ENCODE measurements around the gene OPCML.

The OPCML gene

DNA sequence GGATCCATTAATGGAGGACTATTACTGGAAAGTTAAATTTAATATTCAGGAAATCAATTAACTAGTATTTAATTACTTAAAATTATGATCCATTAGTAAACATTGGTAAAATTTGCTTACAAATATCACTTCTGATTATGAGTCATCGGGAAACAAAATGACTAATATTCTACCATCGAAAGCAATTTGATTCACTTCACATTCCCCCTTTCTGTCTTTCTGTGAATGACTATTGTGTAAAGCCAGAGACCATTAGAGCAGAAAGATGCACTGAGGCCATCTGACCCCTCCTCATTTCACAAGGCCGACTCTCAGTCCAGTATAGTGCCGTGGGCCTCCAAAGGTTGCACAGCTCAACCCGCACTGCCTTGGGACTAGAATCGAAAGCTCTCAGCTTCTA, 619.0 kb downstream of the OPCML start:
- TF ChIP-seq, protein P1, sequence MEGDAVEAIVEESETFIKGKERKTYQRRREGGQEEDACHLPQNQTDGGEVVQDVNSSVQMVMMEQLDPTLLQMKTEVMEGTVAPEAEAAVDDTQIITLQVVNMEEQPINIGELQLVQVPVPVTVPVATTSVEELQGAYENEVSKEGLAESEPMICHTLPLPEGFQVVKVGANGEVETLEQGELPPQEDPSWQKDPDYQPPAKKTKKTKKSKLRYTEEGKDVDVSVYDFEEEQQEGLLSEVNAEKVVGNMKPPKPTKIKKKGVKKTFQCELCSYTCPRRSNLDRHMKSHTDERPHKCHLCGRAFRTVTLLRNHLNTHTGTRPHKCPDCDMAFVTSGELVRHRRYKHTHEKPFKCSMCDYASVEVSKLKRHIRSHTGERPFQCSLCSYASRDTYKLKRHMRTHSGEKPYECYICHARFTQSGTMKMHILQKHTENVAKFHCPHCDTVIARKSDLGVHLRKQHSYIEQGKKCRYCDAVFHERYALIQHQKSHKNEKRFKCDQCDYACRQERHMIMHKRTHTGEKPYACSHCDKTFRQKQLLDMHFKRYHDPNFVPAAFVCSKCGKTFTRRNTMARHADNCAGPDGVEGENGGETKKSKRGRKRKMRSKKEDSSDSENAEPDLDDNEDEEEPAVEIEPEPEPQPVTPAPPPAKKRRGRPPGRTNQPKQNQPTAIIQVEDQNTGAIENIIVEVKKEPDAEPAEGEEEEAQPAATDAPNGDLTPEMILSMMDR (IDR thresholded peaks at IDR 0.05; ENCODE audit: borderline replicate concordance, insufficient read depth, low read depth, low read length), result no peak

DNA sequence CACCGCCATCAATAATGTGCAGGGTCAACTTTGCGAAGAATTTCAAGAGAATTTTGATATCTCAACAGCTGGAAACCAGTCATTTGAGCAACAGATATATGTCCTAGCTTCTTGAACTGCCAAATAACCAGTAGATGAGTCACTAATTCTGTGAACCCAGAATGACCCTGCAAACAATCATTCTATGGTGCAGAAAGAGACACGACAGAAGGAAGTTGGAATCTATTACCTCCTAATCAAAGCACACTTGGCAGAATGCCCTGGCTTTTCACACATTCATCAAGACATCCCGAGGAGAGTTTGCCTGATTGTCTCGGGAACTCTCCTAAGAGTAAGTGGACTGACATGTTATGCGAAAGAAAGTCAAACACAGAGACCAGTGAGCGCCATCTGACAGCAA, 621.1 kb downstream of the OPCML start:
- no peak overlapping the region for H3K4me3 ChIP-seq (ENCODE audit: low read depth, low read length)
- TF ChIP-seq, protein P1 (IDR thresholded peaks at IDR 0.05; ENCODE audit: borderline replicate concordance, insufficient read depth, low read depth, low read length), result no peak

More for the DNA sequence above, 619.0 kb downstream of the OPCML start:
- H3K4me3 ChIP-seq (ENCODE audit: low read depth, low read length), result no peak overlapping the region

DNA sequence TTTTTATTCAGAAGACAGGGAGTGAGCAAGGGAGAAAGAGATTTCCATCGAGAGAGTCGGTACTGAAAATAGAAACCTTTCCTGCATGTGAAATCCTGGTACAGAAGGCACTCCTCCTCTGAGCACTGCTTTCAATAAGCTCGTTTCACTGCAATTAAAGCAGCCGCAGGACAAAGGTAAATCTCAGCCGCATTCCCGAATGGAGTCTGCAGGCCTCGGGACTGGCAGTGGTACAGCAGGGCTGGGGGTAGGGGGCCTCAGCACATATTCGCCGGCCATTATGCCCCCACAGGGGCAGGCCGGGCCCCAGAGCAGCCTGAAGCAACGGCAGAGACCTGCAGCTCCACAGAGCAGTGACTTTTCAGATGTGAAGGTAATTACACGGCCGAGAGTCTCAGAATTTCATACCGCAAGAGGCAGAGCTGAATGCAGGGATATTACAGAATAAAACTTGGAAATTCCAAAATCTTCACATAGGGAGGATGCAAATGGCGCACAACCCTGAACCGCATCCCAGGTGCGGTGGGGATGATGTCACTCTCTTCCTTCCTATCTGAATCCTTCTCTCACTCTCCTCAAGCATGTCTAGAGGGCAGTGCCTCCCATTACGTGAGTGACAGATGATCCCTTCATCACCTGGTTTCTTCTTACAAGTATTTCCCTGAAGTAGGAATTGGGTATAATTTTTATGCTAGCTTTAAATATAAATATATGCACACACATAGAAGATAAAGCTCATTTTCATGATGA, 622.1 kb downstream of the OPCML start:
- no peak overlapping the region for H3K4me3 ChIP-seq (ENCODE audit: low read depth, low read length)
- TF ChIP-seq, protein P1 (IDR thresholded peaks at IDR 0.05; ENCODE audit: borderline replicate concordance, insufficient read depth, low read depth, low read length), result no peak

DNA sequence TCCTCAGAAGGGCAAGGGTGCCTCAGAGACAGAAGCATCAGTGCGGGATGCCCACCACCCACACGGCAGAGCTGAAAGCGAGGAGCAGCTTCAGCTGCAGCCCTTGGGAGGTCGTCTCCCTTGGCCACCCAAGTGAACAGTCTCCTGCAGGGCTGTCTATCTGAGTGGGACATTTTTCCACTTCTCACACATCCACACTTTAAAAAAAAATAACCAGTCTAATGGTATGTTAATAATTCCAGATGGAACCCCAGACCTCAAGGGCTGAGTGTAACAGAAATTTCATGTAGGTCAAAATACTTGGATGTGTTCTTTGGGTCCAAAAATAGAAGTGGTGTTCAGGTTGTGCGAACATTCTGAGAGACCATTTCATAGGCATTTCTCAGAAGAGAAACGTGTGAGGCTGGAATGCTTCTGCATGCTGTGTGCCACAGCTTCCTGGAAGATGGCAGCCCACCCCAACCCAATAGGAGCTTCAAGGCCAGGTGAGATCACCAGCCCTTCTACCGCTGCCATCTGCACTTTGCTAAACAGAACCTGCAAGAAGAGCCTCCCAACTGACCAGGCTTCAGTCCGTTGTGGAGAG, 623.2 kb downstream of the OPCML start:
- H3K4me3 ChIP-seq (ENCODE audit: low read depth, low read length), result no peak overlapping the region
- TF ChIP-seq, protein P1 (IDR thresholded peaks at IDR 0.05; ENCODE audit: borderline replicate concordance, insufficient read depth, low read depth, low read length), result no peak

DNA sequence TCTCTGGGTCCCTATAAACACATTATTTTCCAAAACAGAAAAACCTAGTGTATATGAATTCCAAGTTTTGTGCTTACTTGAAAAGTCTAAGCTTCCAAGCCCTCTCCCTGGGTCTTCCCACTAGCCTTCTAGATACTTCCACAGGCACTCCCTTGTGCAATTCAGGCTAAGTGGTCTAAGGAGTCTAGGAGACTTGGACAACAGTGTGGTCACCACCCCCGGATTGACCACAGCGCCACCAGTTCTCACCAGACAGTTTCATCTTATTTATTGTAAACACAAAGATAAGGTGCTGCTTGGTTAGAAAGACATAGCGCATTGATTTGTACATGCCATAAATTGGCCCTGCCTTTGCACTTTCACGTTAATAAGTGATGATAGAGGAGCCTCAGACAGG, 623.9 kb downstream of the OPCML start:
- H3K4me3 ChIP-seq (ENCODE audit: low read depth, low read length), result no peak overlapping the region
- TF ChIP-seq, protein P1 (IDR thresholded peaks at IDR 0.05; ENCODE audit: borderline replicate concordance, insufficient read depth, low read depth, low read length), result no peak

DNA sequence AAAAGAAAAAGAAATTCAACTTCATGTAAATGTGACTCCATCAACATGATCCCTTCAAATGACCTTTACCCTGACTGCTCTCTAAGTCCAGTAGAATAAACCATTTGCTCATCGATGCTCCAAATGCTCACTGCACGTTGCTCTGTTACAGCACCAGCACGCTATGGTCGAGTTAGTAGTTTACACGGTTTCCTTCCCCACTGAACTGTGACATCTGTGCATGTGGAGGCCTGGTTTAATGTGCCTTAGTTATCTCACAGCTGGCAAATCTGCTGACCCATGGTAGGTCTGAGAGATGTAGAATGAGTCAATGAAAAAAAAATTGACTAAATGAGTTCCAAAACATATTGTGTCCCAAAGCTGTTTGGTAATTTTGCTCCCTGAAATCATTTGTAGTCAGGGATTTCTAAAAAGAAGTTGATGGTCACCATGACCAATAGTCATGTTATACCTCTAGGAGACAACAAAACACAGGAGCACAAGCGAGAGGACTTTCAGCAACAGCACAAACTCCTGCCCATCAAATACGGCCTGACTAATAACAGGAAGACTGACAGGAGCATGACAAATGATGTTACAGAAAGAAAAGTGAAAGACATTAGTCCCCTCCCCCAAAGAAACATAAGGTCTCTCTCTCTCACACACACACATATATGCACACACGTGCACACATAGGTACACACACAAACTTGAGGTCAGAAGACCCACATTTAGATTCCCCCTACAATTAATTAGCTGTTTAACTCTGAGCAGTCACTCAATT, 624.5 kb downstream of the OPCML start:
- TF ChIP-seq, protein P1 (IDR thresholded peaks at IDR 0.05; ENCODE audit: borderline replicate concordance, insufficient read depth, low read depth, low read length), result no peak
- H3K4me3 ChIP-seq (ENCODE audit: low read depth, low read length), result no peak overlapping the region
